ENCODE data around the gene KRAS.
"Not testable (repeated sequence)": the region's sequence is repeated elsewhere in the genome, so short reads cannot be mapped to it uniquely, and the experiment has no call there.

Gene KRAS

GRCh38 chr12:25250744-25251730, at the start of gene KRAS:
KRAS (minus strand) TSS chr12:25250929.
- DNase-seq = peak; percentile 85 to 91
- ATAC-seq = peak; percentile 92
- H3K4me1 Mint-ChIP-seq = peaks cover 51% of the 10 kb centered on the region
- H3K27me3 Mint-ChIP-seq = peaks cover 9% of the 10 kb centered on the region
- peaks cover 0 to 7% of the 10 kb centered on the region in 2 donors for H3K9me3 Mint-ChIP-seq
- peak within 1 kb of the TSS; percentile 86 to 91 for H3K4me3 Mint-ChIP-seq
- peak within 1 kb of the TSS; percentile 84 to 91 for H3K27ac Mint-ChIP-seq

DNA sequence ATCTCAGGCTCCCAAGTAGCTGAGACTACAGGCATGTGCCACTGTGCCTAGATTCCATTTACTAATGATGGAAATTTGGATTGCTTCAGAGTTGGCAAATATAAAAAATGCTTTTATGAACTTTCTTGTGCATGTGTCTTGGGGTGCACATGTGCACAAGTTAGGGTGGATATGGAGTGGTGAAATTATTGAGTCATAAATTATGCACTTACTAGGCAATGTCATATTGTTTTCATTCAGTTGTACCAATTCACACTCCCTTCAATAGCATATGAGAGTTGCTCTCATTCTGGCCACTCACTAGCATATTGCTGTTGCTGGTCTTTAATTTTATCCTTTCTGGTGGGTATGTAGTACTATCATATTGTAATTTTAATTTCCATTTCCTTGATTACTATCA, 45.7 kb upstream of the KRAS start:
- Mint-ChIP-seq H3K4me1 (peaks cover 13% of the 10 kb centered on the region), H3K4me3 (no peak overlapping the region), H3K27me3 (no peaks in the 10 kb centered on the region), H3K9me3 (no peaks in the 10 kb centered on the region), H3K27ac (no peak overlapping the region)
- DNase-seq = no peak
- ATAC-seq = no peak

- DNase-seq (no peak), ATAC-seq (no peak)
- peaks cover 13% of the 10 kb centered on the region for H3K4me1 Mint-ChIP-seq
- no peaks in the 10 kb centered on the region for H3K9me3 Mint-ChIP-seq
- H3K4me3 Mint-ChIP-seq = no peak overlapping the region
- H3K27ac Mint-ChIP-seq = no peak overlapping the region
- no peaks in the 10 kb centered on the region for H3K27me3 Mint-ChIP-seq
Observed at GRCh38 chr12:25295361-25295760, 44.6 kb upstream of the KRAS start.

- H3K27ac Mint-ChIP-seq = no peak overlapping the region
- ATAC-seq (no peak), DNase-seq (no peak)
- no peaks in the 10 kb centered on the region for H3K27me3 Mint-ChIP-seq
- H3K4me3 Mint-ChIP-seq = no peak overlapping the region
- no peaks in the 10 kb centered on the region for H3K9me3 Mint-ChIP-seq
- H3K4me1 Mint-ChIP-seq = peaks cover 13% of the 10 kb centered on the region
Observed at GRCh38 chr12:25293653-25294052, 42.9 kb upstream of the KRAS start.

- DNase-seq, H3K9me3 Mint-ChIP-seq, H3K4me3 Mint-ChIP-seq, H3K27me3 Mint-ChIP-seq: not testable (repeated sequence)
- peak; percentile 31 for ATAC-seq
- H3K4me1 Mint-ChIP-seq = peaks cover 13% of the 10 kb centered on the region
- H3K27ac Mint-ChIP-seq = peak overlapping the region in 1 of 2 donors; percentile 5
Observed at GRCh38 chr12:25292810-25293221, 42.1 kb upstream of the KRAS start.

GRCh38 chr12:25287610-25288009, 36.9 kb upstream of the KRAS start:
- H3K9me3 Mint-ChIP-seq = peaks cover 0 to 5% of the 10 kb centered on the region in 2 donors
- H3K4me3 Mint-ChIP-seq = no peak overlapping the region
- H3K27ac Mint-ChIP-seq = no peak overlapping the region

GRCh38 chr12:25286837-25287236, 36.1 kb upstream of the KRAS start:
- peaks cover 0 to 5% of the 10 kb centered on the region in 2 donors for H3K9me3 Mint-ChIP-seq
- H3K27me3 Mint-ChIP-seq = no peaks in the 10 kb centered on the region
- DNase-seq (no peak), ATAC-seq (no peak)
- no peak overlapping the region for H3K27ac Mint-ChIP-seq
- no peak overlapping the region for H3K4me3 Mint-ChIP-seq
- peaks cover 16% of the 10 kb centered on the region for H3K4me1 Mint-ChIP-seq

More at GRCh38 chr12:25287610-25288009, 36.9 kb upstream of the KRAS start:
- DNase-seq (no peak), ATAC-seq (no peak)
- Mint-ChIP-seq H3K4me1 (peaks cover 17% of the 10 kb centered on the region), H3K27me3 (no peaks in the 10 kb centered on the region)

- ATAC-seq (no peak), DNase-seq (no peak)
- Mint-ChIP-seq H3K9me3 (peaks cover 0 to 5% of the 10 kb centered on the region in 2 donors), H3K4me3 (no peak overlapping the region), H3K27me3 (no peaks in the 10 kb centered on the region), H3K4me1 (peaks cover 35% of the 10 kb centered on the region), H3K27ac (no peak overlapping the region)
Observed at GRCh38 chr12:25284024-25284423, 33.3 kb upstream of the KRAS start.

DNA sequence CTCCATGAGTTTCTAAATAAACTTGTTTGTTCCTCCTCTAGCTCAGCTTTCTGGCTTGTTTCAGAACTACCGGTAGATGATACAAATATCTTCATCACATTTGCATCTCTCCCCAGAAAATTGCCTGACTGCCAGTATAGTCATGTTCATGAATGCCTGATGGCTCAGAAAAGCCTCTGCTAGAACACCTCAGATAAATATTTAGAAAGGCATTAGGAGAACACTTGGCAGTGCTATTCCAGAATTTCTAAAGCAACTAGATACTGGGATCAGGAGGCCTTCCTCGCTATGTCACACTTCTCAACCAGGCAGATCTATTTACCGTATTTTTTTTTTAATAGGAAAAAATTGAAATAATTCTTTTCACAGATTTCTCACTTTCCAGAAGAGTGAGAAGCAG, 32.3 kb upstream of the KRAS start:
- no peak for ATAC-seq
- peaks cover 0 to 5% of the 10 kb centered on the region in 2 donors for H3K9me3 Mint-ChIP-seq
- H3K27me3 Mint-ChIP-seq = no peaks in the 10 kb centered on the region
- no peak for DNase-seq
- H3K4me3 Mint-ChIP-seq = no peak overlapping the region
- peaks cover 35% of the 10 kb centered on the region for H3K4me1 Mint-ChIP-seq
- no peak overlapping the region for H3K27ac Mint-ChIP-seq

GRCh38 chr12:25280082-25280481, 29.4 kb upstream of the KRAS start:
- no peak overlapping the region for H3K27ac Mint-ChIP-seq

GRCh38 chr12:25278269-25278668, 27.5 kb upstream of the KRAS start:
- Mint-ChIP-seq H3K4me3 (no peak overlapping the region), H3K4me1 (peaks cover 37% of the 10 kb centered on the region), H3K27ac (no peak overlapping the region), H3K9me3 (no peaks in the 10 kb centered on the region), H3K27me3 (no peaks in the 10 kb centered on the region)
- ATAC-seq (no peak), DNase-seq (no peak)

More at GRCh38 chr12:25280082-25280481, 29.4 kb upstream of the KRAS start:
- no peak for DNase-seq
- ATAC-seq = no peak
- Mint-ChIP-seq H3K4me3 (no peak overlapping the region), H3K9me3 (no peaks in the 10 kb centered on the region), H3K4me1 (peaks cover 37% of the 10 kb centered on the region), H3K27me3 (no peaks in the 10 kb centered on the region)

DNA sequence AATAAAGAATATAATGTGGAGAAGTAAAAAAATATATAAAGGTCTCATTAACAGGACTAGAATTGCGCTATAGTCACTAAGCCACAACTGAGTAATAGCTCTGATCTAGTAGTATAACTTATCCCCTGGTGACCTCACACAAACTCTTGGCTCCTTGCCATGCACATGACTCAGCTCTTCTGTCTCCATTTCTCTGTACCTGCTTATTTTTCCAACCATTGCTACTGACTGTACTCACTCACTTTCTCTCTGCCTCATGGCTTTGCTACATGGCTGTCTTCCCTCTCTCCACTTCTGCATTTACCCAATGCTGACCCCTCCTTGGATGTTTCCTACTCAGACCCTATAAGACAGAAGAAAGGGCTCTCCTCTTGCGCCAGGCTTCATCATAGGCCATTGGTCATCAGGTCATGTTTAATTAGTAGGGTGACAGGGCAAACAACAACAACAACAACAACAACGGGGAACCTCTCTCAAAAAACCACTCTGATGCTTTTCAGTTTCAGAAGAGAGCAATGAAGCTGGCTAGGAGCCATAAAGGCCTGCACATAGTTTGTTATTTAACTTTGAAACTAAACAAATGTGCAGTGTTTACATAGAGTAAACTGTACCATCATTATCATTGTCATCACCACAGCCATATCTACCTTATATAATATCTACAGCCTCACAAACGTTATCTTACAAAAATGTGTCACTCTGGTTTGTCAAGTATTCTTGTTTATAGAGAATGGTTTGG, 25.6 kb upstream of the KRAS start:
- H3K4me1 Mint-ChIP-seq = peaks cover 26% of the 10 kb centered on the region
- peak overlapping the region in 1 of 2 donors; percentile 9 for H3K27ac Mint-ChIP-seq
- H3K27me3 Mint-ChIP-seq = no peaks in the 10 kb centered on the region
- H3K9me3 Mint-ChIP-seq = no peaks in the 10 kb centered on the region
- no peak overlapping the region for H3K4me3 Mint-ChIP-seq
- DNase-seq (peak; percentile 33 to 64), ATAC-seq (peak; percentile 89)

- no peak overlapping the region for H3K27ac Mint-ChIP-seq
- ATAC-seq = no peak
- H3K4me3 Mint-ChIP-seq = no peak overlapping the region
- no peak for DNase-seq
- H3K9me3 Mint-ChIP-seq = no peaks in the 10 kb centered on the region
- no peaks in the 10 kb centered on the region for H3K27me3 Mint-ChIP-seq
- H3K4me1 Mint-ChIP-seq = peaks cover 23% of the 10 kb centered on the region
Observed at GRCh38 chr12:25271486-25272098, 20.9 kb upstream of the KRAS start.

DNA sequence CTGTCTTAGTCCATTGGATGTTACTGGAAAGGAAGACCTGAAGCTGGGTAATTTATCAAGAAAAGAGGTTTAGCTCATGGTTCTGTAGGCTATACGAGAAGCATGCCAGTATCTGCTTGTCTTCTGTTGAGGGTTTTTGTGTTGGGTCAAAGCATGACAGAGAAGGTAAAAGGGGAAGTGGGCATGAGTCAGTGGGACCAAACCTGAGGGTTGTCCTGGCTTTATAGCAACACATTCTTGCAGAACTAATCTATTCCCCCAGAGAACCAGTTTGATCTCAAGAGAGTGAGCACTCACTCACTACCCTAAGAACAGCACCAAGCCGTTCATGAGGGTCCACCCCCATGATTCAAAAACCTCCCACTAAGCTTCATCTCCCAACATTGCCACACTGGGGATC, 19.0 kb upstream of the KRAS start:
- DNase-seq (no peak), ATAC-seq (peak; percentile 60)
- H3K27me3 Mint-ChIP-seq = no peaks in the 10 kb centered on the region
- no peak overlapping the region for H3K4me3 Mint-ChIP-seq
- H3K9me3 Mint-ChIP-seq = no peaks in the 10 kb centered on the region
- H3K4me1 Mint-ChIP-seq = peaks cover 16% of the 10 kb centered on the region
- no peak overlapping the region for H3K27ac Mint-ChIP-seq

DNA sequence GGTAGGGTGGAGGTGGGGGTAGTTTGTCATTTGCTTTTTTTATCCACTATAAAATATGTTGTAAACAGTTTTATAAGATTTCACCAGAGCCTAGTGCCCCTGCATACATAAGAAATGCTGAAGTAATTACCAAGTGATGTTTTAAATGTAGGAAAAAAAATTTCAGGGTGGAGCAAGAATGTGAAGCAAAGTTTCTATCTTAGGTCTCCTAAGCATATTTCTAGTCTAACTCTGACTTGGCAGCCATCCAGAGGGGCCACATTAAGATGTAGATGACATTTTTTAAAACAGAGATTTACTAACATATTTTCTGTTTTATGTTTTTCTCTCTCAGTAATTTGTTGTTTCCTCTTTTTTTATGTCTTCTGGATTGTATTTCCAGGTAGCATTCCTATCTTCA, 15.8 kb upstream of the KRAS start:
- H3K27ac Mint-ChIP-seq = no peak overlapping the region
- H3K9me3 Mint-ChIP-seq = no peaks in the 10 kb centered on the region
- H3K27me3 Mint-ChIP-seq = no peaks in the 10 kb centered on the region
- ATAC-seq (no peak), DNase-seq (no peak)
- H3K4me3 Mint-ChIP-seq = no peak overlapping the region
- peaks cover 25% of the 10 kb centered on the region for H3K4me1 Mint-ChIP-seq
